HG02970 (cell line): Measurements from ENCODE around the gene PRDM11.

Source experiments
- ATAC-seq: cut with Tn5 transposase; IDR thresholded peaks from one replicate; pipeline ENCODE4 v1.9.1; 2021; ENCODE audit warnings: mild to moderate bottlenecking, moderate library complexity, moderate number of reproducible peaks; ENCODE audit not compliant: unreplicated experiment, low FRiP score

Gene PRDM11

GRCh38 chr11:45156201-45156600, 9.8 kb downstream of the PRDM11 start:
- ATAC-seq: no peak

- ATAC-seq: no peak
Observed at GRCh38 chr11:45156741-45157140, 10.3 kb downstream of the PRDM11 start.

GRCh38 chr11:45157247-45158209, 11.1 kb downstream of the PRDM11 start:
- no peak for ATAC-seq

- no peak for ATAC-seq
Observed at GRCh38 chr11:45158210-45158731, 11.8 kb downstream of the PRDM11 start.

GRCh38 chr11:45158891-45159605, 12.6 kb downstream of the PRDM11 start:
- ATAC-seq: no peak

- no peak for ATAC-seq
Observed at GRCh38 chr11:45159781-45160365, 13.4 kb downstream of the PRDM11 start.

- no peak for ATAC-seq
Observed at GRCh38 chr11:45161252-45162063, 15.0 kb downstream of the PRDM11 start.

GRCh38 chr11:45162064-45162375, 15.6 kb downstream of the PRDM11 start:
- no peak for ATAC-seq

- no peak for ATAC-seq
Observed at GRCh38 chr11:45162916-45163879, 16.8 kb downstream of the PRDM11 start.

- ATAC-seq: no peak
Observed at GRCh38 chr11:45163956-45164575, 17.6 kb downstream of the PRDM11 start.

- ATAC-seq: no peak
Observed at GRCh38 chr11:45165386-45165785, 18.9 kb downstream of the PRDM11 start.

GRCh38 chr11:45165806-45166603, 19.6 kb downstream of the PRDM11 start:
- no peak for ATAC-seq

- ATAC-seq: no peak
Observed at GRCh38 chr11:45166604-45166897, 20.1 kb downstream of the PRDM11 start.

GRCh38 chr11:45167283-45167682, 20.8 kb downstream of the PRDM11 start:
- ATAC-seq: no peak

- ATAC-seq: no peak
Observed at GRCh38 chr11:45168366-45169130, 22.1 kb downstream of the PRDM11 start.

- no peak for ATAC-seq
Observed at GRCh38 chr11:45169310-45170072, 23.1 kb downstream of the PRDM11 start.

GRCh38 chr11:45170484-45170883, 24.0 kb downstream of the PRDM11 start:
- ATAC-seq: no peak
